Lower leg skin (tissue), 3 donors: ENCODE measurements around the gene PGAP3.

Source experiments
- CTCF ChIP-seq, 3 donors: fragments of 450-650 bp; IDR thresholded peaks; one replicate each; pipeline ENCODE4 v1.5.1; 2016; ENCODE audit warnings: antibody characterized with exemption in 3 of 3, mild to moderate bottlenecking in 3 of 3, moderate library complexity in 2 of 3
- POLR2A ChIP-seq, 2 donors: fragments of 450-650 bp; IDR thresholded peaks; one replicate each; pipeline ENCODE4 v1.6.1; 2016 to 2017; ENCODE audit warnings: antibody characterized with exemption in 2 of 2, mild to moderate bottlenecking in 1 of 2, moderate library complexity in 1 of 2

- TF ChIP-seq CTCF (IDR thresholded peaks at IDR 0.05) (no peak), POLR2A (IDR thresholded peaks at IDR 0.05) (no peak)
Observed at GRCh38 chr17:39726617-39727016, 38.8 kb upstream of the PGAP3 start.
